HCEC 1CT (cell line): ENCODE measurements around the gene C5orf58.
"Not testable (repeated sequence)": the region's sequence is repeated elsewhere in the genome, so short reads cannot be mapped to it uniquely, and the experiment has no call there.

Source experiments
- DNase-seq: peaks from one replicate; pipeline ENCODE4 v3.0.0-alpha.2; 2017

The C5orf58 gene

DNA sequence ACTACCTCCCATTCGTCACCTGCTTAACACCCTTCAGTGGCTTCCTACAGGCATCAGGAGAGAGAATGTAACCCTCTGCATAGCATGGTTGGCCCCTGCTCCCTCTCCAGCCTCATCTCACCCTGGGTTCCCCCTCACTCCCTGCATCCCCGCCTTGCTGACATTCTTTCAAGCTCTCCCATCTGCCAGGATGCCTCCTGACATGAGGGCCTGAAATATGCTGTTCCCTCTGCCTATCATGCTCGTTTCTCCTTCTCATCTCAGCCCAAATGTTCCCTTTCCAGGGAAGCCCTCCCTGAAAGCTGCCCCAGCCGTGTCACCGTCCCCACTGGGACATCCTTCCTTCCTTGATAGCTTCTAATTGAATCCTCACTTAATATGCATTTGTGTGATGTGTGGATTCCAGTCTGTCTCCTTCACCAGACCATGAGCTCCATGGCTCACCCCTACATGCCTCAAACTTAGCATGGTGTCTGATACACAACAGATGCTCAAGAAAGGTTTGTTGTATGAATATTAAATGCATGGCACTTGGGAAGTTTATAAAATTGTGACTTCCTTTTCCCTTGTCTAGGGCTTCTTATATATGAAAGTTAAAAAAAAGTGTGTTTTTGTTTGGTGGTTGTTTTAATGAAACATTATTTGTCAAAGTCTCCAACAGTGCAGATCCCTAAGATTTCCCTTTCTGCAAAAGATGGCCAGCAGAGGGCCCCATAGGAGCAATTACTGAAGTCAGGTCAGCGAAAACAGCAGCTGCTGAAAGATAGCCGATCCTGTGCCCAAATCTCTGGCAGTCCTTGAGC, 7.3 kb upstream of the C5orf58 start:
- peak; percentile 45 for DNase-seq

DNA sequence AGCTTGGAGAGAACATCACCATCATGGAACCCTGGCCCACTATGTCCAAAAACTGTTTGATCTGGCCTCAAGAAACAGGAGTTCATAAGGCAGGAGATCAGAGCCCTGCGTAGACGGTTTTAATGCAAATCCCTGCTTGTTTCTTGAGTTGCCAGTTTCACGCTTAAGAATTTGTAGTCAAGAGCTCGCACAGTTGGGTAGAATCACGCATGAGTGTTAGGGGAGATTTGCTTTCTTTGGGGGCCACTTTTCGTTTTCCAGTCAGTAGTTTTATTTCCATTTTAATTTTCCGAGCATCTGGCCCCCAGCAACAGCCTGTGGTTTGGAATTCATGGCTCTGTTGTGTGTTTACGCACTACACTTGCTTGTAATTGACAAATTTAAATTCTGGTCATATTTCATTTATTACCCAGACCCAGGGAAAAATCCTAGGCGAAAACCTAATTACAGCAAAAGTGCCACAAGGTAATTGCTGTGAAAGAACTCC, 6.6 kb upstream of the C5orf58 start:
- DNase-seq, result no peak

DNA sequence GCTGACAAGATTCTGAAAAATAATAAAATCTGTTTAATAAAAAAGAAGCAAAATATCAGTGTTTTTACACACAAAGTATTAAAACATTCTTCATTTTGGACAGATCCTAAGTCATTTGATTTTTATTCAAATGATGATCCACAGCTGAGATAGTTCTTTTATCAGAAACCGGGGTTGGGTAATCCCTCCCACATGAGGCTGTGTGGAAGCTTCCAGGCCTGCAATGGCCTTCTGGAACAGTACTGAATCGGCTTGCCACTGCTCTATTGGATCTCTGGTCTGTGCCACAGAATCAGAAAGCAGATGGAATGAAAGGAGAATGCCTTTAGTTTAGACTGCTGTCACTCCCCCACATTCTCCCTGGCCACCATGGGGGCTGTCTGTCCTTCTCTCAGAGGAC, 6.1 kb upstream of the C5orf58 start:
- DNase-seq, result no peak

DNA sequence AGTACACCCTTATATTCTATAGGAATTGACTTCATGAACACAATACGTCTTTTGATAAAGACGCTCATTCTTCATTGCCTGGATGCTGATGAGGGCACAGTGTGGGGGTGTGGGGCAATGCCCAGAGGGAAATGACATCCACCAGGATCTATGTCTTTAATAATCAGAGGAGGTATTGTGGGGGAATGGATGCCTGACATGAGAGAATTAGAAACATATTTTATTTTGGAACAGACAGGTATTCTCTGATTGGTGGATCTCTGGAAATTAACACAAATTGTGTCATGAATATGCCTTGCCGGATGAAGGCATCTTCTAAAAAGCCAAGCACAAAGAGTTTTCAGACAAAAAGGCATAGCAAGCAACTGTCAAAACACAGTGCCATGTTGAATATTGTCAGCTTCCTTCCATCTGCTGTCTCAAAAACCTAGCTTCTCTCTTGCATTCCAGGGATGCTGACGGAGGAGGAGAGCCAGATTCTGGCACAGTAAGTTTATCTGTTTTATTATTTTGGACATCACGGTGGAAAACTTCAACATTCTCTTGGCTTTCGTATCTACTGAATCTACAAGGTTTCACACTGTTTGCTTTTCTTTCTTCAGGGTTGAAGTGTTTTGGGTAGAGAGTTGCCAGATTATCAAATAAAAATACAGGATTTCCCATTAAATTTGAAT, 3.9 kb upstream of the C5orf58 start:
- DNase-seq, result no peak

DNA sequence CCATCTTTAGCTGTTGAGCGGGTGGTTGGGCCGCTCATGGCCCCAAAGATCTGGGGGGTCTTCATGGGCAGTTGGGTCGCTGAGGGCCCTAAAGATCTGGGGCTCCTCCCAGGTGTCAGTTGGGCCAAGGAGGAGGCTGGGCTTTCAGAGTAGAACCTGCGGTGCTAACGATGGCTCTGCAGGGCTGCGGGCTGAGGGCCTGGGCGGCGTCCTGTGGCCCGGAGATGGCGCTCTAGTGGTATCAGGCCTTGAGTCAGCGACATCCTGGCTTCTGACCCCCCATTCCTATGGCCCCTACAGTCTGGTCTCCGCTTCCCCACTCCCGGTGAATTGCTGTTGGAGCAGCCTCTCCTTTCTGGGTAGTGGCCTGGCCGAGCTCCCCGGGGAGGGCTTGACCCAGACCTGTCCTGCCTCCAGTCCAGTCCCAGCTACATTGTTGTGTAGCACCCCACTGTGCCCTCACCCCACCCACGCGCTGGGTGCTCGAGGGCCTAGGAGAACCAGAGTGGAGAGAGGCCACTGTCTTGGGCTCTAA, 640 bp downstream of the C5orf58 start:
- no peak for DNase-seq

DNA sequence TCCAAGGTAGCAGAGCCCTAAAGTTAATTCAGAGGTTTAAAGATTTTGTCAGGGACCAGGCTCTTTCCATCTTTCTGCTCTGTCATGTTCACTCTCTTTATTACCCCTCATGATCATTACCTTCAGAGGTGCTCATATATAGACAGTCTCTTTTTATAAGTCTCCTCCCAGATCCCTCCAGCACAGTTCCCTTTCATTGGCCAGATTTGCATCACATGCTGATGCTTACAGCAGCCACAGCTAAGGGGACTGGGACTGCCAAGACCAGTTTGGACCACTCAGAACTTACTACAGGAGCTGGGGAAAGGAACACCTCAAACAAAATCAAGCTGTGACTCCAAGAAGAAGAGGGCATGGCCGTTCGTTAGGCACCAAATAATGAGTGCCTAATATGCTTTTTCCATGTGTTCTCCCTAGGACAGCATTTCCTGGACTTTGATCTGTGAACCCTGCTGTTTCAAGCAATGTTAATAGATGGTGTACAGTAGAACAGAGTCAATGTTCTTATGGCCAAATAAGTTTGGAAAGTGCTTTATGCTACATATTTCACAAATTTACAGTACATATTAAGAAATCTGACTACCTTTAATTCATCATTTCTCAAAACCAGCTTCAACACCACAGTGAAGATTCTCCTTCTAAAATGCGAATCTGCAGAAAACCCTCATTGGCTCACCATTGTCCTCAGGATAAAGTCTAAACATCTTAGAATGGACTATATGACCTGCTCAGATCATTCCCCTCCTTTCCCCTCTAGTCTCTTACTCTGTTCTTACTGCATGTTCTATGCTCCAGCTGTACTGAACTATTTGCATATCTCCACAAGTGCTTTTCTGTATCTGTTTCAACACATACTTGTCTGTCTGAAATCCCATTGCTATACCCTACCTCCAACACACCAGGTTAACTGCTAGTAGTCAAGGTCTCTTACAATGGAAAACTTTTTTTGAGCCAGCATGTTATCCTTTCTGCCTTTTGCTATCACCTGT, 3.4 kb downstream of the C5orf58 start:
- no peak for DNase-seq

DNA sequence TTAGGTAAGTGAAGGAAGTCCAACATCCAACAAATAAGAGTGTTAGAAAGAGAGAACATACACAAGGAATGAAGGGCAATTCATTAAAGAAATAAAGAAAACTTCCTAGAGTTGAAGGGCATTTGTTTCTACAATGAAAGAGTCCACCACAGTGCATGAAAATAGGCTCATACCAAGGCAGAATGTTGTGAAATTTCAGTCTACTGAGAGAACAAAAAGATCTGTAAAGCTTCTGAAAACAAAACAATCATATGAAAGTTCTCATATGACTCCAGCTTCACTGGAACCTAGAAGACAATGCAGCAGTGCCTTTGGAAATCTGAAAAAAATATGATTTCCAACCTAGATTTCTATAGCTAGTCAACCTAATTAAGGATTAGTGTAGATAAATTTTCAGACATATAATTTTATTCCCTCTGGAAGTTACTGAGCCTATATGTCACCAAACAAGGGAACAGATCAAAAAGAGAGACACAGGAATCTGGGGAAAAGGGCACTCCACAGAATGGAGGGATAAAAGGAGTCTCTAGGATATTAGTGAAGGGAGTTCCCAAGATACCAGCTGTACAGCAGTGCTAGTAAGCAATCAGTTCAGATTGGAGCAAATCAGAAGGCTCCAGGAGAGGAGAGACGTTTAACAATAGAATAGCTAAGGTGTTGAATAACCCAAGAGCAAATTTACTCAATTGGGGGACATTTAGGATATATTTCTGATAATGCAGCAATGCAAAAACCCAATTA, 5.8 kb downstream of the C5orf58 start:
- DNase-seq, result no peak

DNA sequence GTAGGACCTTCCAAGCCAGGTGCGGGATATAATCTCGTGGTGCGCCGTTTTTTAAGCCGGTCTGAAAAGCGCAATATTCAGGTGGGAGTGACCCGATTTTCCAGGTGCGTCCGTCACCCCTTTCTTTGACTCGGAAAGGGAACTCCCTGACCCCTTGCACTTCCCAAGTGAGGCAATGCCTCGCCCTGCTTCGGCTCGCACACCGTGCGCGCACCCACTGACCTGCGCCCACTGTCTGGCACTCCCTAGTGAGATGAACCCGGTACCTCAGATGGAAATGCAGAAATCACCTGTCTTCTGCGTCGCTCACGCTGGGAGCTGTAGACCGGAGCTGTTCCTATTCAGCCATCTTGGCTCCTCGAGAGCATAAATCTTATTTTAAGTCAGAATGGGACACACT, 12.7 kb downstream of the C5orf58 start:
- DNase-seq, result not testable (repeated sequence)

DNA sequence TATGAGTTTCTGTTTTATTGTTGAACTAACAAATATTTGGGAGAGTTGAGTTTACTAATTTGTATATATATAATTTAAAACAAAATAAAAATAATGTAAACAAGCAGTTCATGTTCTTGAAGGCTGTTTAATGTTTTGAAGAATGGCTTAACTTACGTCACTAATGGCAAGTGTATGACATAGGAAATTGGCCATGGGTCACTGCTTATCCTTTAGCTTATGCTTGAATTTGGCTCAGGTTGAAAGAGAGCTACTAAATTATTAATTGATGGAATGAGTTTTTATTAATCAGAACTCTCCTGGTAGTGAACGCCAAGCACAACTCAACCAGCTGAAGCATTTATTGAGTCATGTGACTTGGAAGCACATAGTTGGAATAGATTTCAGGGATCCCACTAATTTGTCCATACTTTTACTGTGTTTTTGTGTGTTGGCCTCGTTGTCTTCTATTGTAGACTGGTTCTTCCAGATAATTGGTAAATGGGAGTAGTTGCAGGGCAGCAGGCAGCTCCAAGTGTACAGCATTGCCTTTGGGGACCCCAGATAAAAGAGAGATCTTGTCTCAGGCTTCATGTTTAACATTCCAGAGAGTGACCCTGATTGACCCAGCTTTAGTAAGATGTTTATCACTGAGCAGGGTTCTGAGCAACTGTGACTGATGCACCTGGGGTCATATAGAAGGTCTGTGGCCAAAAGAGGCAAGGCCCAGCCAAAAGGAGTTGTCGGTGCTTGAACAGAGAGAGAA, 13.5 kb downstream of the C5orf58 start:
- no peak for DNase-seq

DNA sequence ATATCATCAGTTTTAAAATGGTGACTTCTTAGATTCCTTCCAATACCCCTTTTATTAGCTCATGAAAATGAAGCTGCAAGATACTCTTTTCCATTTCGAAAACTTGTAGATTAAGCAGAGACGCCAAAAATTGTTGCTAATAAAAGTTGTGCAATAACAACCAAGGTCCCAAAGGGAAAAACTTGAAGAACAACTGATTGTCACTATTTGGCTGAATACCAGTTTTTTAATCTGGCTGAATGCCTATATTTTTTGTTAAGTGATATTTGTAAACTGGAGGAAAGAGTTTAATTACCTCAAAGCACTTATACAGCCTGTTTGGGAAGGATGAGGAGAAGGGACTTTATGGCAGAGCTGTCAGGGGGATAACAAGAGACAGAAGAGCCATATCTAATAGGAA, 14.6 kb downstream of the C5orf58 start:
- no peak for DNase-seq

DNA sequence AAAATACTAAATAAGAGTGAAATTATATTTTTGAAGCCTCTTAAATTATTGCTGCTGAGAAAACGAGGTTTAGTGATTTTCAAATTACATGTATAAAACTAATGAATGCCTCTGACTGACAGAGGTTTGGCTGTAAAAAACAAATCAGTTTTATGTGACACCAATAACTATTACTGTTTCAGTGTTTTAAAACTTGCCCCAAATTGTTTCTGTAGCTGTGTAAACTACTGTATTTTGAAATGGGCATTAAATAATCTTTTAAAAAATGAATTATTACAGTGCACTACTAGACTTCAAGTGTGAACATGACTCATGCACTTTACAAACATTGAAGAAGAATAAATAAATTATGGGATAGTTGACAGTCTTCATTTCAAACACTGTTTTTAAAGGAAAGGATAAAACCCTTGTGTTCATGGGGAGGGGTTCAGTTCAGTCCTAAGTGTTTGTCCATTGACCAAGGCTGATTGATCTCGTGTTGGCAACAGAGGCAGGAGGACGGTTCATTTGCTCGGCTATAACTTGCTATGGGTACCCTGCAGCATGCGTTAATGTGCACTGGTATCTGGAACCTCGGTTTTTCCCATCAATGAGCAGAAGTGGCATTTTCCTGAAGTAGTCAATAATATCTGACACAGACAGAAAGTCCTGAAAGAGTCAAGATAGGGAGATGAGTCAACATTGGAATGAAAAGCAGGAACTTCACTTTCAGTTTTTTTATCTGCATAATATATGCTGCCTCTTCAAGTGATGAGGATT, 15.6 kb downstream of the C5orf58 start:
- DNase-seq, result no peak

DNA sequence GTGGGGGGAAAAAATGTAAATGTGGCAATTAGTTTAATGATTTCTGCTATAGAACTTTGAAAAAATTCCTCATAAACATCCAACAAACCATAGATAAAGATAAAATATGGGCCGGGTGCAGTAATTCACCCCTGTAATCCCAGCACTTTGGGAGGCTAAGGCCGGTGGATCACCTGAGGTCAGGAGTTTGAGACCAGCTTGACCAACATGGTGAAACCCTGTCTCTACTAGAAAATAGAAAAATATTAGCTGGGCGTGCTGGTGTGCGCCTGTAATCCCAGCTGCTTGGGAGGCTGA, 16.1 kb downstream of the C5orf58 start:
- not testable (repeated sequence) for DNase-seq

DNA sequence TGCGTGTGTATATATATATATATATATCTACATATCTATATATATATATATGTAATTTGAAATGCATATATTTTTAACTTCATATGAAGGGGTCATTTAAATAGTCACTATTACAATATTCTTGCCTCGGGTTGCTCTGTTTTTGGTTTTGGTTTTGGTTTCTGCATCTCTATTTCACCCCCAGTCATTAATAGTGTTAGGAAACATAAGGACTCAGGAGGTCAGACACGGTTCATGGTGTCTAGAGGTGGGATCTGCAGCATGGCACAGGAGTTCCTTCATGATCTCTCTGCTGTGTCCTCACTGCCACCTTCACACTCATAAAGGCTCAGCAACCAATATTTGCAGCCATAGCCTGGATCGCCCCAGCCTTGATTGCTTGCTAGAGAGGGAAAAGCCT, 16.6 kb downstream of the C5orf58 start:
- DNase-seq, result no peak

DNA sequence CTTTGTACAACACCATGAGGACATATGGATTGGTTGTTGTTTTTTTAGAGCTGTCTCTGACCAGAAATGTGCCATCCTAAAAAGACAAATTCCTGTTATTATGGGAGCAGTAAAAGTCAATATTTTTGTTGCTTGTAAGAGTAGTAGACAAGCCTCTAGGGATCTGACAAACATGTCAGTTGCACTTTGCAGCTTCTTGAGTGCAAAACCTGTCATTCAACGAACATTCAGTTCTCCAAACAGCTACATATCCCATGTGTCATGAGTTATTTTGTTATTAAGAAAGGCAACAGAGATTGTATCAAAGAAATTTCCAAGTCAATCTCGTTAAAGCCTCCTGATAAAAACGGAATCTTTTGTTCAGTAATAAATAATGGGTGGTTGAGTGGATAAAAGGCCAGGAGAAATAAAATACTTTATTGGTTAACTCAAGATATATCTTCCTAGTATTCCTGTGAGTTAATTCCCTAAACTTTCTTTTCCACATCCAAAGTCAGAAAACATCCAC, 18.1 kb downstream of the C5orf58 start:
- no peak for DNase-seq

DNA sequence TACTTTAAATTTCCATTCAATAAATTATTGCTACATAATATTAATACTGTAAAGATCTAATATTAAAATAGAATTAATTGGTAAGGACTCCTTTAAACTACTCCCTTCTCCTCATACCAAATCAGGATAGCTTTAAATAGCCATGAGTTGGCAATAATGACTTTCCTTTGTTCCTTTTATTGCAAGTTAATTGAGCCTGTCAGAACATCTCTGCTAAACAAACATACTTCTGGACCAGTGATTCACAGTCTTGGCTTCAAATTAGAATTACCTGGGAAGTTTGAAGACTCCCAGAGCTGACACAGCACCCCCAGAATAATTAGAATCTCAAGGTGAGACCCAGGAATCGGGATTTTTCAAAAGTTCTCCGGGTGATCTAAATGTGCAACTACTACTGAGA, 18.7 kb downstream of the C5orf58 start:
- no peak for DNase-seq

DNA sequence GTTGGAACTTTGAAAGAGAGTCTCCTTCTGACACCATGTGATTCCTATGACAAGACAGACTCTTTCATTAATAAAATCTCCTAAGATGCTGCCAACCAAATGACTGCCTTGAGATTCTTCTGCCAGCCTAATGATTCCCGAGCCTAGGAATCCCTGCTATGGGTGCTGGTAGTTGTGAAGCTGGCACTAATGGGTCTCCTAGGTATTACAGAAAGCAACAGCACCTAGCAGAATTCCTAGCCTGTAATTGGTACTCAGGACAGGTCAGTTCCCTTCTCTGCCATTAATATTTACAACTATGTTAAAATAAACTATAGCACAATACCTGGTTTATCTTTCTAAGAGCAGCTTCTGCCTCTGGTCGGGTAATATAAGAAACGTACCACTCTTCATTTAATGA, 19.3 kb downstream of the C5orf58 start:
- no peak for DNase-seq

DNA sequence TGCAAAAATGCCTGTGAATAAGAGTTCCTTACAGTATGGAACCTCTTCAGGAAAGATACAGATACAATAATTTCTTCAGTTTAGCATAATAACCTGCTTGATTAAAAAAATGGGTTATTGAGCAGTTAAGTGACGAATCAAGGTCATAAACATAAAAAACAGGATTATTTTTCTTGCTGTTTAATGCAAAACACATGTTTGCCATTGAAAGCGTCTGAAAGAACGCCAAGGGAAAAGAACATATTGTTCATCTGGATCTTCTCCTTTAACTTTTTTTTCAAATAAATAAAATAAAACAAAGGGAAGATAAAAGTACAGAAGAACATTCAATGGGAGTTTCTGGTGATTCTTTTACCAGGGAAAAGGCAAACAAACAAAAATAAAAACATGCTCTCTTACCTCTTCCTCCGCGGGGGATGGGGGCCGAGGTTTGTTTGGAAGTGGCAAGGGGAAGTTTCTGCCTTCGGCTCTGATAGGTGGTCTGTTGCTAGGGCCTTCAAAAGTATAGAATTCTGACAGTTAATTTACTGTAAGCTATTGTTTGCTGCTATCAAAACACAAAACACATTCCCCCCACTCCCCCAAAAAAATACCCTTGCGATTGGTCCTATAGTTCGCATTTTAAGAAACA, 20.1 kb downstream of the C5orf58 start:
- DNase-seq, result no peak

DNA sequence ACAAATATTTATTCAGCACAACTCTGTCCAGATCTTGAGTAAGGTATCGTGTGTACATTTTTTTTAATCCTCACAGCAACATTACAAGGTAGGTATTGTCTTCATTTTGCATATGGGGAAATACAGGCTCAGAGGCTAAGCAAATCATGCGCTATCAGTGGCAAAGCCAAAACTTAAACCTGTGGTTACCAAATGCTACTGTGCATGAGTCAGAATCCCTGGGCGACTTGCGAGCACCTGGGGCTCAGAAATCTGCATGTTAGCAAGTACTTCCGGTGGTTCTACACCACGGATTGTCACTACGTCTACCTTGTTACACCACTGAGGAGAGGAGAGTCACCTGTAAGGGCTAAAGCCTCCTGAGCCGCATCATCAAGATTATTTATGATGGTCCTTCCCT, 21.3 kb downstream of the C5orf58 start:
- DNase-seq, result no peak

DNA sequence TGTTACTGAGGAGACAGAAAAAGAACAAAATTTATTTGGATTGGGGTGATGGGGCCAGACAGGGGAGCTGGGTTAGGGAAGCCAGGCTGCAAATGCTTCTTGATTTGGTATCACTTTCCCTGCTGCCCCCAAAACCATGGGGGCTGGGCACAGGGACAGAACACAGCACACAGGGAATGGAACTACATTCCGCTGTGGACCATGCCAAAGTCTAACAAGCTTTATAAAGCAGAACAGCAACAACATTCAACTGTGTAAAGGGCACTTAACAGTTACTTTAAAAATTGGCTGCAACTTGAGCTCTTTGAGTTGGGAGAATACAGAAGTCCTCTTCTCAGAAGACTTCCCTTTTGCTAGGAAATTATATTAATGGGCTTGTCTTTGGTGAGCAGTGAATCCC, 23.8 kb downstream of the C5orf58 start:
- DNase-seq, result no peak

DNA sequence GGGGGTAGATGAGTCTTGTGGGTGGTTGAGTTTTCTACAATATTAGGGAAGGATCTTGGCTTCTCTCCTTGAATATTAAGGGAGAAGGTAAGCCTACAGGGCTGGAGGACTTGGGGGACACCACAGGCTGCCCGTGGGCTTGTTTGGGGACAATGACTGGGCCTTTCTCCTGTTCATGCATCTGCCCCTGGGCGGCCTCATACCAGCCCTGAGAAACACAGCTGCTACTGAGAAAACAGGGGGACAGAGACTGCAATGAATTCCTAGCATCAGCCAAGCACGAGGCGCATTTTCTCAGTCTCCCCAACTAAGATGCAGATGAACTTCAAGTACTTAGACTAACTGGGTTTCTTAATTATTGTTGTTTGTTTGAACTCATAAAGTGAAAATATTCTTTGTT, 24.6 kb downstream of the C5orf58 start:
- no peak for DNase-seq
